Measurements from ENCODE around the gene PACSIN1.

DNA sequence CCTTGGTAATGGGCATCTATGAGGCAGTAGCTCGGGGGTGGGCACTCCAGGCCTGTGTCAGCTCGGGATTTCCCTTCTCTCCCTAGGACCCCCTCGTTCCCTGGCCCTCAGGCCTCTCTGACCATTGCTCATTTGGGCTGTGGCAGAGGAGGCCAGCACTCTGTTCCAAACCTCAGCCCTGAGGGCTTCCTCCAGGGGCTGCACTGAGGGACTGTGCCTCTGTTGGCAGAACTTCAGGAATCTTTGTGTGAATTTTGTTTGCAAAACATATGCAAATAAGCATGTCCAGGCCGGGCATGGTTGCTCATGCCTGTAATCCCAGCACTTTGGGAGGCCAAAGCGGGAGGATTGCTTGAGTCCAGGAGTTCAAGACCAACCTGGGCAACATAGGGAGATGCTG, 11.0 kb downstream of the PACSIN1 start:
- TF ChIP-seq EP300 (IDR thresholded peaks at IDR 0.05) (no peak), POLR2A (IDR thresholded peaks at IDR 0.05) (no peak), CTCF (IDR thresholded peaks at IDR 0.05) (no peak), POLR2AphosphoS5 (IDR thresholded peaks at IDR 0.05) (no peak)

Data from stomach (tissue), 4 donors.